PC-3 (cell line): ENCODE measurements around the gene SLC35A4. TPM values are rescaled to one million over a fixed set of nuclear protein-coding genes. Genes with fewer than 3 reads are reported as not detected.
"Not testable (repeated sequence)": the region's sequence is repeated elsewhere in the genome, so short reads cannot be mapped to it uniquely, and the experiment has no call there.

Experiments
- ATAC-seq: fragments of 200-7000 bp; cut with Tn5 transposase; 2 replicates; pipeline ENCODE4 v1.9.1; 2020; ENCODE audit warnings: mild to moderate bottlenecking, moderate library complexity
- BruUV-seq: library from RNA; stranded (reverse); fragments of 400-500 nt; replicated peaks from 2 replicates; lab custom pipeline; 2021; lab: Mats Ljungman, UMichigan
- CTCF ChIA-PET: fragments of 300-600 bp; sonication (Branson Sonifier 250); formaldehyde crosslinking; loops from one replicate; lab custom pipeline; 2022; ENCODE audit warnings: antibody characterized with exemption; lab: Charles Lee
- POLR2A ChIA-PET: fragments of 300-600 bp; sonication (Branson Sonifier 250); formaldehyde crosslinking; loops from one replicate; lab custom pipeline; 2022; ENCODE audit warnings: antibody characterized with exemption; ENCODE audit not compliant: unreplicated experiment; lab: Charles Lee
- DNase-seq: peaks from one replicate; pipeline ENCODE4 v3.0.0-alpha.2; 2015
- H2AFZ ChIP-seq: fragments of 300-600 bp; sonication (generic); 2 replicates; pipeline ENCODE4 v1.6.0; 2016; ENCODE audit warnings: antibody characterized with exemption, low read length
- H3F3A ChIP-seq: fragments of 300-600 bp; sonication (generic); one replicate; pipeline ENCODE4 v1.6.0; 2017; ENCODE audit warnings: antibody characterized with exemption, low read length, control low read depth, mild to moderate bottlenecking; ENCODE audit not compliant: unreplicated experiment
- H3K27ac ChIP-seq: fragments of 300-600 bp; sonication (generic); 2 replicates; pipeline ENCODE4 v1.5.1; 2016; ENCODE audit warnings: mild to moderate bottlenecking, low read length
- H3K27me3 ChIP-seq: fragments of 300-600 bp; sonication (generic); 2 replicates; pipeline ENCODE4 v1.6.1; 2016; ENCODE audit warnings: low read length, mixed read lengths
- H3K36me3 ChIP-seq: fragments of 300-600 bp; sonication (generic); 2 replicates; pipeline ENCODE4 v1.6.1; 2016; ENCODE audit warnings: low read depth, mixed run types, low read length, mixed read lengths
- H3K4me1 ChIP-seq: fragments of 300-600 bp; sonication (generic); 2 replicates; pipeline ENCODE4 v1.5.1; 2016; ENCODE audit warnings: low read length; ENCODE audit not compliant: insufficient read depth
- H3K4me2 ChIP-seq: fragments of 300-600 bp; sonication (generic); 2 replicates; pipeline ENCODE4 v1.6.0; 2016; ENCODE audit warnings: low read length
- H3K4me3 ChIP-seq: fragments of 300-600 bp; sonication (generic); 2 replicates; pipeline ENCODE4 v1.5.1; 2016; ENCODE audit warnings: mild to moderate bottlenecking, low read length, mixed read lengths
- H3K79me2 ChIP-seq: fragments of 300-600 bp; sonication (generic); 2 replicates; pipeline ENCODE4 v1.6.1; 2017; ENCODE audit warnings: low read length, mixed read lengths
- H3K9ac ChIP-seq: fragments of 300-600 bp; sonication (generic); 2 replicates; pipeline ENCODE4 v1.6.0; 2016; ENCODE audit warnings: mild to moderate bottlenecking, low read length
- H3K9me2 ChIP-seq: fragments of 300-600 bp; sonication (generic); replicated peaks from 2 replicates; pipeline ENCODE4 v1.6.1; 2016; ENCODE audit warnings: mixed run types, low read length, mixed read lengths
- H3K9me3 ChIP-seq: fragments of 300-600 bp; sonication (generic); 2 replicates; pipeline ENCODE4 v1.6.1; 2016; ENCODE audit warnings: low read length, mixed read lengths
- H4K20me1 ChIP-seq: fragments of 300-600 bp; sonication (generic); 2 replicates; pipeline ENCODE4 v1.6.1; 2016; ENCODE audit warnings: low read length, mixed read lengths
- CTCF ChIP-seq: fragments of 300-600 bp; sonication (generic); conservative IDR thresholded peaks from 2 replicates; pipeline ENCODE4 v1.5.1; 2017; ENCODE audit warnings: antibody characterized with exemption, low read depth, mild to moderate bottlenecking, low read length
- EZH2 ChIP-seq: fragments of 300-600 bp; sonication (generic); IDR thresholded peaks from one replicate; pipeline ENCODE4 v1.6.1; 2017; ENCODE audit warnings: antibody characterized with exemption, mild to moderate bottlenecking, low read length; ENCODE audit not compliant: unreplicated experiment
- EZH2phosphoT487 ChIP-seq: fragments of 300-600 bp; sonication (generic); IDR thresholded peaks from 2 replicates; pipeline ENCODE4 v1.6.1; 2018; ENCODE audit warnings: mild to moderate bottlenecking, antibody characterized with exemption, low read length, borderline replicate concordance
- intact Hi-C: fragments of 100-400 bp; cut with micrococcal nuclease; formaldehyde crosslinking; loops from 2 replicates; pipeline ENCODE4 v1.9.0; 2023
- total RNA-seq: library from RNA; depleted of rRNA; stranded (reverse); fragments of >200 nt; gene quantifications from 2 replicates; pipeline ENCODE4 v1.2.3, GENCODE V29; 2014

Gene SLC35A4
- total RNA-seq, 1 experiment from 2014 or later = 25.0 TPM

GRCh38 chr5:140574165-140574564, 9.5 kb downstream of the SLC35A4 start:
- H4K20me1 ChIP-seq = no peaks in the 10 kb centered on the region
- no peak overlapping the region for H3K4me2 ChIP-seq
- ATAC-seq (no peak), DNase-seq (no peak)
- no peaks in the 10 kb centered on the region for H3K36me3 ChIP-seq
- no peak overlapping the region for H3K9ac ChIP-seq
- no peaks in the 10 kb centered on the region for H3K9me3 ChIP-seq
- TF ChIP-seq CTCF (no peak), EZH2 (no peak), EZH2phosphoT487 (no peak)
- no peak overlapping the region for H2AFZ ChIP-seq
- no peaks in the 10 kb centered on the region for H3K9me2 ChIP-seq
- H3K4me3 ChIP-seq = no peak overlapping the region
- H3F3A ChIP-seq = no peaks in the 10 kb centered on the region
- intact Hi-C loops = no loop called here
- no peak overlapping the region for H3K27ac ChIP-seq
- no peaks in the 10 kb centered on the region for H3K79me2 ChIP-seq
- ChIA-PET CTCF (no interaction called here), POLR2A (no interaction called here)
- H3K27me3 ChIP-seq = no peaks in the 10 kb centered on the region
- no TSS peak for BruUV-seq
- H3K4me1 ChIP-seq = no peaks in the 10 kb centered on the region

GRCh38 chr5:140575309-140575708, 10.7 kb downstream of the SLC35A4 start:
- H3K9me2 ChIP-seq = no peaks in the 10 kb centered on the region
- no peaks in the 10 kb centered on the region for H3K36me3 ChIP-seq
- H3K4me2 ChIP-seq = no peak overlapping the region
- ATAC-seq (peak; percentile 78), DNase-seq (peak; percentile 54)
- ChIA-PET POLR2A (no interaction called here), CTCF (no interaction called here)
- no peaks in the 10 kb centered on the region for H3K4me1 ChIP-seq
- no peaks in the 10 kb centered on the region for H3F3A ChIP-seq
- no peak overlapping the region for H3K9ac ChIP-seq
- no TSS peak for BruUV-seq
- H4K20me1 ChIP-seq = no peaks in the 10 kb centered on the region
- H2AFZ ChIP-seq = no peak overlapping the region
- no peak overlapping the region for H3K4me3 ChIP-seq
- no peak overlapping the region for H3K27ac ChIP-seq
- H3K9me3 ChIP-seq = no peaks in the 10 kb centered on the region
- no peak for TF ChIP-seq EZH2phosphoT487
- TF ChIP-seq CTCF = peak; percentile 63
- TF ChIP-seq EZH2 = no peak
- H3K27me3 ChIP-seq = no peaks in the 10 kb centered on the region
- H3K79me2 ChIP-seq = no peaks in the 10 kb centered on the region
- intact Hi-C loops = no loop called here

- no peaks in the 10 kb centered on the region for H3K27me3 ChIP-seq
- no peak overlapping the region for H3K27ac ChIP-seq
- no peak overlapping the region for H3K4me3 ChIP-seq
- intact Hi-C loops = no loop called here
- no peaks in the 10 kb centered on the region for H3K36me3 ChIP-seq
- no TSS peak for BruUV-seq
- H3K9ac ChIP-seq = no peak overlapping the region
- ATAC-seq (no peak; the same call in 1 of the 2 replicates), DNase-seq (no peak)
- no peak overlapping the region for H3K4me2 ChIP-seq
- ChIA-PET POLR2A (no interaction called here), CTCF (no interaction called here)
- H3F3A ChIP-seq = no peaks in the 10 kb centered on the region
- H3K79me2 ChIP-seq = no peaks in the 10 kb centered on the region
- H3K4me1 ChIP-seq = no peaks in the 10 kb centered on the region
- no peaks in the 10 kb centered on the region for H4K20me1 ChIP-seq
- 0 out of 2 replicates have a peak overlapping the region, but pooled peaks have one; percentile 7 for H2AFZ ChIP-seq
- H3K9me3 ChIP-seq = no peaks in the 10 kb centered on the region
- no peaks in the 10 kb centered on the region for H3K9me2 ChIP-seq
- TF ChIP-seq EZH2phosphoT487 (no peak), CTCF (no peak), EZH2 (no peak)
Observed at GRCh38 chr5:140576776-140577201, 12.2 kb downstream of the SLC35A4 start.

- H3K36me3 ChIP-seq, H3K9me2 ChIP-seq, H4K20me1 ChIP-seq, H3K9ac ChIP-seq, ATAC-seq, H3K4me3 ChIP-seq, H3K4me2 ChIP-seq, H3F3A ChIP-seq, H3K9me3 ChIP-seq, intact Hi-C loops, H3K79me2 ChIP-seq, H3K4me1 ChIP-seq, H2AFZ ChIP-seq, H3K27ac ChIP-seq, BruUV-seq, H3K27me3 ChIP-seq, POLR2A ChIA-PET, CTCF ChIA-PET, DNase-seq: not testable (repeated sequence)
Observed at GRCh38 chr5:140579188-140579747, 14.6 kb downstream of the SLC35A4 start.
